Right cardiac atrium (tissue), 5 donors: ENCODE measurements around the gene TSBP1. TPM values are rescaled to one million over a fixed set of nuclear protein-coding genes. Genes with fewer than 3 reads are reported as not detected.
"Not testable (repeated sequence)": the region's sequence is repeated elsewhere in the genome, so short reads cannot be mapped to it uniquely, and the experiment has no call there.

Experiments used
- ATAC-seq, 2 donors: fragments of 200-7000 bp; cut with Tn5 transposase; one replicate each; pipeline versions ENCODE4 v1.8.0 to v1.9.1; 2020; ENCODE audit warnings: moderate library complexity in 2 of 2, mild to moderate bottlenecking in 1 of 2
- DNase-seq, 3 donors: peaks; one replicate each; pipeline ENCODE4 v3.0.0-alpha.2; 2020
- H3K27ac ChIP-seq: one replicate; pipeline ENCODE4 v1.5.1; 2013; ENCODE audit warnings: mild to moderate bottlenecking, low read length, control low read depth, moderate library complexity
- H3K27me3 ChIP-seq: one replicate; pipeline ENCODE4 v1.6.1; 2013; ENCODE audit not compliant: control insufficient read depth, insufficient read depth
- H3K4me1 ChIP-seq: one replicate; pipeline ENCODE4 v1.6.1; 2013; ENCODE audit warnings: low read length; ENCODE audit not compliant: control insufficient read depth, insufficient read depth
- H3K4me3 ChIP-seq: one replicate; pipeline ENCODE4 v1.5.1; 2013; ENCODE audit warnings: low read length, control low read depth
- H3K9me3 ChIP-seq: one replicate; pipeline ENCODE4 v1.6.1; 2013; ENCODE audit warnings: low read length; ENCODE audit not compliant: control insufficient read depth
- WGBS: extraction: QIAGEN DNeasy Blood & Tissue Kit; methylation state at CpG from one replicate; pipeline ENCODE4 v1.1.7; 2013; 5-methylcytosine and 5-hydroxymethylcytosine counted together
- intact Hi-C, 4 donors: fragments of 100-400 bp; cut with DNase I; formaldehyde crosslinking; loops; one replicate each; pipeline versions ENCODE4 v1.11.0 to v1.14.0; 2022 to 2023
- polyA plus RNA-seq: library from polyadenylated mRNA; stranded (reverse); fragments of 200-250 nt; gene quantifications from one replicate; pipeline ENCODE4 v1.2.3, GENCODE V29; 2013
- total RNA-seq, 4 donors: library from RNA; stranded (reverse); fragmentation: NEBNext Ultra II Directional; extraction: Animal tissue kit (Norgen Biotek cat#: 25700); gene quantifications; one replicate each; pipeline ENCODE4 v1.2.1, GENCODE V29; 2021
- donor health status: healthy with polysubstance abuse.
- donor health status: DM: no; HTN: yes; CAD: no.
- donor health status: DM: no; HTN: no; CAD: no.
- donor health status: DM: no; HTN: yes; CAD: no; lungs with severe emphysema.
- donor health status: DM: yes; HTN: yes; CAD: no.

TSBP1 gene
- total and polyA plus RNA-seq, 5 donors: not detected

- H3K9me3 ChIP-seq, H3K4me3 ChIP-seq, H3K27me3 ChIP-seq, H3K4me1 ChIP-seq, intact Hi-C loops, ATAC-seq, H3K27ac ChIP-seq, DNase-seq: not testable (repeated sequence)
- 93% methylated on average over 2 of the region's 2 CpGs for WGBS
Observed at GRCh38 chr6:32273801-32274577, 97.7 kb downstream of the TSBP1 start.

- H3K27me3 ChIP-seq: no peaks in the 10 kb centered on the region
- no peaks in the 10 kb centered on the region for H3K4me1 ChIP-seq
- no peak overlapping the region for H3K4me3 ChIP-seq
- H3K9me3 ChIP-seq: no peaks in the 10 kb centered on the region
- H3K27ac ChIP-seq: no peak overlapping the region
- no peak for ATAC-seq
- no peak for DNase-seq
- intact Hi-C loops: no loop called here
- 85% methylated on average over 1 of the region's 1 CpG for WGBS
Observed at GRCh38 chr6:32271429-32271828, 100.3 kb downstream of the TSBP1 start.

- H3K4me1 ChIP-seq, DNase-seq, ATAC-seq, H3K27ac ChIP-seq, intact Hi-C loops, H3K4me3 ChIP-seq, H3K27me3 ChIP-seq, H3K9me3 ChIP-seq: not testable (repeated sequence)
- WGBS: 88% methylated on average over 3 of the region's 3 CpGs
Observed at GRCh38 chr6:32268459-32268858, 103.2 kb downstream of the TSBP1 start.

- intact Hi-C loops: no loop called here
- DNase-seq: no peak
- H3K4me1 ChIP-seq: no peaks in the 10 kb centered on the region
- no peak overlapping the region for H3K27ac ChIP-seq
- no peak overlapping the region for H3K4me3 ChIP-seq
- no peaks in the 10 kb centered on the region for H3K27me3 ChIP-seq
- ATAC-seq: no peak
- no peaks in the 10 kb centered on the region for H3K9me3 ChIP-seq
Observed at GRCh38 chr6:32267035-32267434, 104.7 kb downstream of the TSBP1 start.

- H3K4me3 ChIP-seq, ATAC-seq, DNase-seq, intact Hi-C loops, H3K27me3 ChIP-seq, H3K27ac ChIP-seq, H3K4me1 ChIP-seq, H3K9me3 ChIP-seq: not testable (repeated sequence)
- WGBS: 97% methylated on average over 4 of the region's 4 CpGs
Observed at GRCh38 chr6:32257262-32257661, 114.4 kb downstream of the TSBP1 start.

- Histone ChIP-seq H3K4me1 (no peaks in the 10 kb centered on the region), H3K4me3 (peak overlapping the region; percentile 47), H3K9me3 (no peaks in the 10 kb centered on the region), H3K27ac (peak overlapping the region; percentile 91), H3K27me3 (no peaks in the 10 kb centered on the region)
- ATAC-seq (peak; percentile 98 to 99), DNase-seq (peak; percentile 75 to 88 (median 87))
- intact Hi-C loops: no loop called here
- WGBS: 8% methylated on average over 30 of the region's 30 CpGs
Observed at GRCh38 chr6:32255199-32256153, 116.2 kb downstream of the TSBP1 start.

GRCh38 chr6:32254761-32255198 lies 116.9 kb downstream of the TSBP1 start:
- H3K4me3 ChIP-seq: peak overlapping the region; percentile 47
- no peaks in the 10 kb centered on the region for H3K27me3 ChIP-seq
- no peaks in the 10 kb centered on the region for H3K9me3 ChIP-seq
- ATAC-seq (peak; percentile 60 to 73), DNase-seq (peak in 1 of 3 donors; percentile 61)
- H3K4me1 ChIP-seq: no peaks in the 10 kb centered on the region
- intact Hi-C loops: no loop called here
- WGBS: 21% methylated on average over 12 of the region's 12 CpGs
- H3K27ac ChIP-seq: peak overlapping the region; percentile 45

GRCh38 chr6:32252331-32253009 lies 119.2 kb downstream of the TSBP1 start:
- Histone ChIP-seq H3K4me3 (no peak overlapping the region), H3K27ac (no peak overlapping the region), H3K4me1 (no peaks in the 10 kb centered on the region), H3K27me3 (no peaks in the 10 kb centered on the region), H3K9me3 (no peaks in the 10 kb centered on the region)
- intact Hi-C loops: no loop called here
- WGBS: 48% methylated on average over 2 of the region's 2 CpGs
- ATAC-seq (no peak), DNase-seq (no peak)

- no peaks in the 10 kb centered on the region for H3K9me3 ChIP-seq
- WGBS: 82% methylated on average over 2 of the region's 2 CpGs
- no peak overlapping the region for H3K4me3 ChIP-seq
- intact Hi-C loops: loop anchor here in 1 of 4 donors (5.0 kb wide), 2 partner anchors 143 to 163 kb away; no protein-coding TSS in a partner anchor
- DNase-seq (no peak), ATAC-seq (no peak)
- no peaks in the 10 kb centered on the region for H3K4me1 ChIP-seq
- no peaks in the 10 kb centered on the region for H3K27me3 ChIP-seq
- H3K27ac ChIP-seq: no peak overlapping the region
Observed at GRCh38 chr6:32249262-32249661, 122.4 kb downstream of the TSBP1 start.

GRCh38 chr6:32247401-32247800 lies 124.3 kb downstream of the TSBP1 start:
- intact Hi-C loops: loop anchor here in 1 of 4 donors (5.0 kb wide), 2 partner anchors 145 to 165 kb away; no protein-coding TSS in a partner anchor

More at GRCh38 chr6:32247401-32247800, 124.3 kb downstream of the TSBP1 start:
- H3K4me3 ChIP-seq: no peak overlapping the region
- DNase-seq (no peak), ATAC-seq (no peak)
- no peak overlapping the region for H3K27ac ChIP-seq
- WGBS: 49% methylated on average over 2 of the region's 2 CpGs
- H3K4me1 ChIP-seq: no peaks in the 10 kb centered on the region
- no peaks in the 10 kb centered on the region for H3K27me3 ChIP-seq
- H3K9me3 ChIP-seq: no peaks in the 10 kb centered on the region
